Karpas-422 (cell line): ENCODE data around the gene CEP120. TPM values are rescaled to one million over a fixed set of nuclear protein-coding genes. Genes with fewer than 3 reads are reported as not detected.

Experiments used
- DNase-seq: peaks from one replicate; pipeline ENCODE4 v3.0.0-alpha.2; 2015
- H2AFZ ChIP-seq: fragments of 200-600 bp; sonication (generic); 2 replicates; pipeline ENCODE4 v1.6.1; 2014; ENCODE audit warnings: antibody characterized with exemption, low read length, mixed read lengths
- H3K27ac ChIP-seq: fragments of 200-600 bp; sonication (generic); 2 replicates; pipeline ENCODE4 v1.5.1; 2014; ENCODE audit warnings: mild to moderate bottlenecking, low read length, moderate library complexity
- H3K27me3 ChIP-seq: fragments of 200-600 bp; sonication (generic); 2 replicates; pipeline ENCODE4 v1.6.1; 2014; ENCODE audit warnings: low read length, mixed read lengths
- H3K36me3 ChIP-seq: fragments of 200-600 bp; sonication (generic); 2 replicates; pipeline ENCODE4 v1.6.1; 2014; ENCODE audit warnings: low read length, mixed read lengths; ENCODE audit not compliant: insufficient read depth
- H3K4me1 ChIP-seq: fragments of 200-600 bp; sonication (generic); 2 replicates; pipeline ENCODE4 v1.6.1; 2014; ENCODE audit warnings: mild to moderate bottlenecking, low read length, mixed read lengths
- H3K4me2 ChIP-seq: fragments of 200-600 bp; sonication (generic); 2 replicates; pipeline ENCODE4 v1.6.1; 2014; ENCODE audit warnings: low read length, low read depth, mild to moderate bottlenecking; ENCODE audit not compliant: poor library complexity, severe bottlenecking
- H3K4me3 ChIP-seq: fragments of 200-600 bp; sonication (generic); 2 replicates; pipeline ENCODE4 v1.5.1; 2014; ENCODE audit warnings: mild to moderate bottlenecking, antibody characterized with exemption, low read length, mixed read lengths
- H3K79me2 ChIP-seq: fragments of 200-600 bp; sonication (generic); 2 replicates; pipeline ENCODE4 v1.6.1; 2014; ENCODE audit warnings: mild to moderate bottlenecking, low read length, mixed read lengths
- H3K9ac ChIP-seq: fragments of 200-600 bp; sonication (generic); 2 replicates; pipeline ENCODE4 v1.6.0; 2014; ENCODE audit warnings: low read length
- H3K9me2 ChIP-seq: fragments of 200-600 bp; sonication (generic), shearing (Covaris generic); replicated peaks from 2 replicates; pipeline ENCODE4 v1.6.0; 2014; ENCODE audit warnings: mild to moderate bottlenecking, low read length, moderate library complexity; ENCODE audit not compliant: insufficient read depth
- H3K9me3 ChIP-seq: fragments of 300-700, 200-600 bp; sonication (generic); 2 replicates; pipeline ENCODE4 v1.6.1; 2014; ENCODE audit warnings: low read length, mixed read lengths
- H4K20me1 ChIP-seq: fragments of 200-600 bp; sonication (generic); 2 replicates; pipeline ENCODE4 v1.6.1; 2014; ENCODE audit warnings: mild to moderate bottlenecking, antibody characterized with exemption, low read length, low read depth; ENCODE audit not compliant: insufficient read depth
- total RNA-seq: library from RNA; depleted of rRNA; stranded (reverse); fragments of >200 nt; shearing (Covaris generic); gene quantifications from 2 replicates; pipeline ENCODE4 v1.2.3, GENCODE V29; 2014; ENCODE audit warnings: low replicate concordance

CEP120 gene
- total RNA-seq, 1 experiment from 2014 or later: 48.9 TPM

DNA sequence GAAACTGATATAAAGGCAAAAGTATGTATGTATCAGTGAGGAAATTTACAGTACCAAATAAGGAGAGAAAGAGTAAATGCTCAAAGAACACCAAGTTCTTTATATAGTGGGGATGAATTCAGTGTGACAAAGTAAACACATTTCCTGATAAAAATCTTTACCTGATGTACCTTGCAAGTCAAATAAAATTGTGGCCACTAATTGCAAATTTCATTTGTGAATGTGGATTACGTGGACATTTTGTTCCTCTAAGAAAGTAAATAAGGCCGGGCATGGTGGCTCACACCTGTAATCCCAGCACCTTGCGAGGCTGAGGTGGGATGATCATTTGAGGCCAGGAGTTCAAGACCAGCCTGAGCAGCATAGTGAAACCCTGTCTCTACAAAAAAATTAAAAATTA lies 25.7 kb downstream of the CEP120 start:
- Histone ChIP-seq H2AFZ (no peak overlapping the region), H3K4me2 (no peak overlapping the region), H4K20me1 (no peaks in the 10 kb centered on the region), H3K9me2 (no peaks in the 10 kb centered on the region), H3K4me3 (no peak overlapping the region), H3K27me3 (no peaks in the 10 kb centered on the region), H3K9me3 (no peaks in the 10 kb centered on the region), H3K4me1 (peaks cover 24% of the 10 kb centered on the region), H3K36me3 (peaks cover 14% of the 10 kb centered on the region; the same call in 1 of the 2 replicates), H3K27ac (peak overlapping the region; percentile 77), H3K9ac (no peak overlapping the region), H3K79me2 (no peaks in the 10 kb centered on the region)
- DNase-seq: no peak

DNA sequence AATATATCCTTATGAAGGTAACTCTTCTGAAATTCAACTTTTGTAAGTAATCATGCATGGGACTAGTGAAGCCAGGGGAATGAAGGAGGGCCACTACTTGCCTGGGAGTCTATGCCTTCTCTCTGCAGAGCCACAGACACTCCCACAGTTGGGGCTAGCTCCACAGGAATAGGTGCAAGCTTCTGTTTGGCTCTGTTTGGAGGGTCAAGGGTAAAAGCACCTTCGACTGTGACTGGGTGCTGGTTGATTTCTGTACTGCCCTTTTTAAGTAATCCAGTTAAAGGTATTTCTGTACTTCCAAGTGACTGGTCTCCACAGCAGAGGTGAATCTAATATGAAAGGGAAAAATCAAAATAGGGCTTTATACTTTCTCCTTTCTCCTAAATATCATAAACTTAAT lies 32.2 kb downstream of the CEP120 start:
- Histone ChIP-seq H3K27me3 (no peaks in the 10 kb centered on the region), H3K36me3 (peaks cover 49% of the 10 kb centered on the region; the same call in 1 of the 2 replicates)

DNA sequence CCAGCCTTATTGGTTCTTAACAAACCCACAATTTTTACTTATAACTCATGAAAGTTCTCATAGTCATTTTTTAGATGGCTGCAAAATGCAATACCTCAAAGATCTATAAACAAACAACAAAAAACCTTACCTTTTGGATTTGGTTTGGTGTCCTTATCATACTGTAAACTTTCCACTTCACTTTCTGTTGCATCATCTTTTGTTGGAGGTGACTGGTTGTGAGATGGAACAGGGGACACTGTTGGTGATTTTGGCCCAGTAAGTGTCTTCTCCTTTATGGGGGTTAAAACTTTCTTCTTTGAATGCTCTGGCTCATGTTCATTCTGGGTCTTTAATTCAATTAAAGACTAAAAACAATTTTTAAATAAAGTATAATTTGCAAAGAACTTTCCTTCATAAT lies 33.4 kb downstream of the CEP120 start:
- Histone ChIP-seq H2AFZ (no peak overlapping the region), H4K20me1 (no peaks in the 10 kb centered on the region), H3K27ac (no peak overlapping the region), H3K4me3 (no peak overlapping the region), H3K4me2 (no peak overlapping the region), H3K9me3 (no peaks in the 10 kb centered on the region), H3K9me2 (no peaks in the 10 kb centered on the region), H3K79me2 (no peaks in the 10 kb centered on the region), H3K4me1 (no peaks in the 10 kb centered on the region), H3K27me3 (no peaks in the 10 kb centered on the region), H3K36me3 (peaks cover 53% of the 10 kb centered on the region; the same call in 1 of the 2 replicates), H3K9ac (no peak overlapping the region)
- no peak for DNase-seq

More for the DNA sequence above, 32.2 kb downstream of the CEP120 start:
- no peaks in the 10 kb centered on the region for H3K9me3 ChIP-seq
- H4K20me1 ChIP-seq: no peaks in the 10 kb centered on the region
- no peaks in the 10 kb centered on the region for H3K79me2 ChIP-seq
- H2AFZ ChIP-seq: no peak overlapping the region
- H3K4me3 ChIP-seq: no peak overlapping the region
- no peaks in the 10 kb centered on the region for H3K9me2 ChIP-seq
- H3K27ac ChIP-seq: no peak overlapping the region
- H3K4me1 ChIP-seq: no peaks in the 10 kb centered on the region
- no peak overlapping the region for H3K9ac ChIP-seq
- no peak for DNase-seq
- no peak overlapping the region for H3K4me2 ChIP-seq

- Histone ChIP-seq H3K9ac (no peak overlapping the region), H2AFZ (no peak overlapping the region), H3K27ac (no peak overlapping the region), H3K27me3 (no peaks in the 10 kb centered on the region), H3K36me3 (peaks cover 51% of the 10 kb centered on the region; the same call in 1 of the 2 replicates), H3K79me2 (no peaks in the 10 kb centered on the region), H3K4me3 (no peak overlapping the region), H3K9me2 (no peaks in the 10 kb centered on the region), H3K9me3 (no peaks in the 10 kb centered on the region), H3K4me2 (no peak overlapping the region), H3K4me1 (no peaks in the 10 kb centered on the region), H4K20me1 (no peaks in the 10 kb centered on the region)
- DNase-seq: no peak
Measured at GRCh38 chr5:123387313-123387712, 35.9 kb downstream of the CEP120 start.

- H3K36me3 ChIP-seq: peaks cover 40% of the 10 kb centered on the region; the same call in 1 of the 2 replicates
Measured at GRCh38 chr5:123382252-123382651, 41.0 kb downstream of the CEP120 start.

DNA sequence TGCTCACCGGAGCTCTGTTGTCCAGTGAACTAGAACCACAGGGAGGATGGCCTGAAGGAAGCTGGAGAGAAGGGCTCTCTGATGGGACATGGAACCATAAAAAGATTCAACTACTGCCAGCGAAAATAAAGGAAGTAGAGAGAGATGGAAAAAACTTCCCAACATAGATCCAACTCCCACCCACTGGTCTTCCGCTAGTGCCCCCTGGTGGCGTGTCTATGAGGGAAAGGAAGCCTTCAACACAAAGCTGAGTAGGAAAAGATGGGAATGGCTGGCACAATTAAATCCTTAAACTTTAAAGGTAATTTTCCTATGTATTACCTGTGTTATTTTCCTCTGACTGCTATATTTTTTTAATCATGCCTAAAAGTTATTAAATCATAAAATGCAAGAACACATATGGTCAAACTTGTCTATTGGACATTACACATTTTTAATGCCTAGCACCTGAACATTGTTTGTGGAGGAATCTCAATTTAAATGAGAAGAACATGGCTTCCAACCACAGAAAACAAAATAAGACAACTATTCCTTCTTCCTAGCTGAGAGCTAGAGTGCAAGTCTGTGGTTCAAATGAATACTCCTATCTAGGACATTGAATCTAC lies 51.5 kb downstream of the CEP120 start:
- Histone ChIP-seq H3K9me2 (no peaks in the 10 kb centered on the region), H3K4me3 (no peak overlapping the region), H3K4me2 (no peak overlapping the region), H3K9ac (no peak overlapping the region), H3K4me1 (no peaks in the 10 kb centered on the region), H3K9me3 (no peaks in the 10 kb centered on the region), H3K36me3 (peaks cover 31% of the 10 kb centered on the region), H4K20me1 (no peaks in the 10 kb centered on the region), H2AFZ (no peak overlapping the region), H3K79me2 (peaks cover 3% of the 10 kb centered on the region; the same call in 1 of the 2 replicates), H3K27ac (no peak overlapping the region), H3K27me3 (no peaks in the 10 kb centered on the region)
- DNase-seq: no peak

More at GRCh38 chr5:123382252-123382651, 41.0 kb downstream of the CEP120 start:
- Histone ChIP-seq H3K4me1 (no peaks in the 10 kb centered on the region), H3K79me2 (no peaks in the 10 kb centered on the region; the same call in 1 of the 2 replicates), H3K27me3 (no peaks in the 10 kb centered on the region), H3K4me3 (no peak overlapping the region), H3K9ac (no peak overlapping the region), H3K4me2 (no peak overlapping the region), H2AFZ (no peak overlapping the region), H4K20me1 (no peaks in the 10 kb centered on the region), H3K9me2 (no peaks in the 10 kb centered on the region), H3K27ac (no peak overlapping the region), H3K9me3 (no peaks in the 10 kb centered on the region)
- DNase-seq: no peak

DNA sequence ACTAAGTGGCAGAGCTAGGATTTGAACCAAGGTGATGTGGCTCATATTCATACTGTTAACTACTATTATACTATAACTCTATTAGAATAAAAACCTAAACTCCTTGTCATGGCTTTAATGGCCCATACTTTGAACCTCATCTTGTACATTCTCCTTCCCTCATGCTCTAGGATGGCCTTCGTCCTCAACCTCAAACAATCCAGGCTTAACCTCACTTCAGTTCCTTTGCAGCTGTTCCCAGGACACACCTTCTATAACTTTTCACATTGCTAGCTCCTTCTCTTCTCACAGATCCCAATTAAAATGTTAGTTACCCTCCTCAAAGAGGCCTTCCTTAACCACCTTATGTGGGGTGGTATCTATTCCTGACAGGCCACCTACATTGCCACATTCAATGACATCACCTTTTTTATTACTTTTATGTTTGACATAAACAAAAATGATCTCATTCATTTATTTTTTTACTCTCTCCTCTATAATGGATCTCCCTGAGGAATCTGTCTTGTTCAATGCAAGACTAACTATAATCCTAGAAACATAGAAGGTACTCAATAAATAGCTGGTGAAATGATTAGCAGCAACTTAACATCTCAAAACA lies 53.7 kb downstream of the CEP120 start:
- Histone ChIP-seq H3K4me2 (no peak overlapping the region), H4K20me1 (no peaks in the 10 kb centered on the region), H3K79me2 (peaks cover 3% of the 10 kb centered on the region; the same call in 1 of the 2 replicates), H3K27me3 (no peaks in the 10 kb centered on the region), H3K27ac (no peak overlapping the region), H3K9me2 (no peaks in the 10 kb centered on the region), H2AFZ (no peak overlapping the region), H3K9me3 (no peaks in the 10 kb centered on the region), H3K9ac (no peak overlapping the region), H3K36me3 (peaks cover 18% of the 10 kb centered on the region; the same call in 1 of the 2 replicates), H3K4me3 (no peak overlapping the region), H3K4me1 (peaks cover 5% of the 10 kb centered on the region)
- DNase-seq: no peak

GRCh38 chr5:123367739-123368138 lies 55.5 kb downstream of the CEP120 start:
- Histone ChIP-seq H4K20me1 (no peaks in the 10 kb centered on the region), H3K9me2 (no peaks in the 10 kb centered on the region), H3K27ac (no peak overlapping the region), H3K4me1 (peaks cover 11% of the 10 kb centered on the region), H3K9me3 (no peaks in the 10 kb centered on the region), H3K9ac (no peak overlapping the region), H3K27me3 (no peaks in the 10 kb centered on the region), H3K79me2 (peaks cover 3% of the 10 kb centered on the region; the same call in 1 of the 2 replicates), H3K4me3 (no peak overlapping the region), H3K36me3 (peaks cover 17% of the 10 kb centered on the region; the same call in 1 of the 2 replicates), H3K4me2 (no peak overlapping the region), H2AFZ (no peak overlapping the region)
- DNase-seq: peak; percentile 63
